ENCODE results near the gene SLC38A3.
A peak's percentile ranks its signal among the peaks of the same experiment; 100 is the strongest.
"Not testable (repeated sequence)": the region's sequence is repeated elsewhere in the genome, so short reads cannot be mapped to it uniquely, and the experiment has no call there.

SLC38A3 gene

GRCh38 chr3:50231581-50231980 is 26.5 kb downstream of the SLC38A3 start:
- no peak for DNase-seq (ENCODE audit: low read depth)

GRCh38 chr3:50232303-50232702 is 27.2 kb downstream of the SLC38A3 start:
- DNase-seq (ENCODE audit: low read depth) = no peak

- no peak for DNase-seq (ENCODE audit: low read depth)
These were observed 28.1 kb downstream of the SLC38A3 start for GRCh38 chr3:50233176-50233575.

- peak; percentile 89 for DNase-seq (ENCODE audit: low read depth)
These were observed 30.8 kb downstream of the SLC38A3 start, which contains the start of gene GNAI2 for GRCh38 chr3:50235716-50236483. Gene GNAI2, plus strand, starts transcription at chr3:50236204. Its CDS starts 132 bp downstream, at chr3:50236336.

- DNase-seq (ENCODE audit: low read depth) = no peak
These were observed 31.5 kb downstream of the SLC38A3 start for GRCh38 chr3:50236484-50237132.

GRCh38 chr3:50237133-50237651 is 32.1 kb downstream of the SLC38A3 start:
- no peak for DNase-seq (ENCODE audit: low read depth)

GRCh38 chr3:50237754-50238548 is 32.9 kb downstream of the SLC38A3 start:
- DNase-seq (ENCODE audit: low read depth) = no peak

GRCh38 chr3:50238549-50239026 is 33.5 kb downstream of the SLC38A3 start:
- no peak for DNase-seq (ENCODE audit: low read depth)

- DNase-seq (ENCODE audit: low read depth) = no peak
These were observed 34.6 kb downstream of the SLC38A3 start for GRCh38 chr3:50239649-50240048.

GRCh38 chr3:50241163-50241562 is 36.1 kb downstream of the SLC38A3 start:
- DNase-seq (ENCODE audit: low read depth) = no peak

GRCh38 chr3:50241713-50242380 is 36.8 kb downstream of the SLC38A3 start:
- DNase-seq (ENCODE audit: low read depth) = no peak

GRCh38 chr3:50242381-50242770 is 37.3 kb downstream of the SLC38A3 start:
- DNase-seq (ENCODE audit: low read depth) = no peak

GRCh38 chr3:50242851-50243542 is 37.9 kb downstream of the SLC38A3 start:
- no peak for DNase-seq (ENCODE audit: low read depth)

- no peak for DNase-seq (ENCODE audit: low read depth)
These were observed 38.4 kb downstream of the SLC38A3 start for GRCh38 chr3:50243543-50243895.

GRCh38 chr3:50244813-50245212 is 39.7 kb downstream of the SLC38A3 start:
- not testable (repeated sequence) for DNase-seq (ENCODE audit: low read depth)

- no peak for DNase-seq (ENCODE audit: low read depth)
These were observed 40.2 kb downstream of the SLC38A3 start for GRCh38 chr3:50245251-50245745.

GRCh38 chr3:50245831-50246516 is 40.9 kb downstream of the SLC38A3 start:
- DNase-seq (ENCODE audit: low read depth) = no peak

GRCh38 chr3:50246517-50246954 is 41.5 kb downstream of the SLC38A3 start:
- DNase-seq (ENCODE audit: low read depth) = peak; percentile 92

GRCh38 chr3:50248387-50248786 is 43.3 kb downstream of the SLC38A3 start:
- no peak for DNase-seq (ENCODE audit: low read depth)

GRCh38 chr3:50249457-50249856 is 44.4 kb downstream of the SLC38A3 start:
- DNase-seq (ENCODE audit: low read depth) = no peak

All from HS-5 (cell line).